Activated T-cell treated with anti-CD3 and anti-CD28 coated beads for 4 hours (primary cell): Measurements from ENCODE around the gene CA6.
"Not testable (repeated sequence)": the region's sequence is repeated elsewhere in the genome, so short reads cannot be mapped to it uniquely, and the experiment has no call there.

Experiments
- DNase-seq: peaks from one replicate; pipeline ENCODE4 v3.0.0-alpha.2; 2020

CA6 gene

GRCh38 chr1:8976338-8976737 is 30.7 kb downstream of the CA6 start:
- DNase-seq: no peak

DNA sequence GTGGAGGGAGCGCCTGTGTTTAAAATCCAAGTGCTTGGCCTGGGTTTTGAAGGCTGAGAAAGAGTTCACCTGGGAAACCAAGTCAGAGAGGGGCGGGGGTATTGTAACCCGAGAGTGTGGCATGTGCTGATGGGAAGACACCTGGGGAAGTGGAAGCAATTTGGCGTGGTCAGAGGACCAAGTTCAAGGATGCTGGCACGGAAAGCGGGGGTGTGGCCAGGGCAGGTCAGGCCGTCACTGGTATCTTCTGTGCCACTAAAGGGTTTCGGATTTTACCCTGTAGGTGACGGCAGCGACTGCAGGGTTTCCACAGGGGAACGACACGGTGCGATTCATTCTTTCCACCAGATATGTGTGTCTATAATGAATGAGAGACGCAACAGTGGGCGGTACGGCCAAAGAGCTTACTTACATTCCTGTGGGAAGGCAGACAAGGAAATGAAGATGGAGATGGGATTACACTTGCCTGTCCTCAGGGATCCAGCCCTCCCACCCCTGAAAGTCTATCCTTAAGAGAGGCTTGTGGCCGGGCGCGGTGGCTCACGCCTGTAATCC is 31.3 kb downstream of the CA6 start:
- no peak for DNase-seq

DNA sequence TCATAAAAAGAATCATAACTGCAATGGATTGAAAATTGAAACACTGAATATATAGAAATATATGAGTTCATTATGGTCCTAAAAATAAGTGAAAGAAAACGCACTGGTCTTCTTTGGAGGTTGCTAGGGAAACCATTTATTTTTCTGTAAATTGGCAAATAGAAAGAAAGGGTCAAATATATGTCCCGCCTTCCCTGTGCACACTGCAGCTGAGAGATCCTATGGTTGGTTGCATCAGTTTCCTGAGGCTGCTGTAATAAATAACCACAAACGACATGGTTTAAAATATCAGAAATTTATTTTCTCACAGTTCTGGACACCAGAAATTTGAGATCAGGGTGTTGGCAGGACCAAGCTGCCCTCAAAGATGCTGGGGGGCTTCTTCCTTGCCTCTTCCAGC is 35.0 kb downstream of the CA6 start:
- DNase-seq: no peak

DNA sequence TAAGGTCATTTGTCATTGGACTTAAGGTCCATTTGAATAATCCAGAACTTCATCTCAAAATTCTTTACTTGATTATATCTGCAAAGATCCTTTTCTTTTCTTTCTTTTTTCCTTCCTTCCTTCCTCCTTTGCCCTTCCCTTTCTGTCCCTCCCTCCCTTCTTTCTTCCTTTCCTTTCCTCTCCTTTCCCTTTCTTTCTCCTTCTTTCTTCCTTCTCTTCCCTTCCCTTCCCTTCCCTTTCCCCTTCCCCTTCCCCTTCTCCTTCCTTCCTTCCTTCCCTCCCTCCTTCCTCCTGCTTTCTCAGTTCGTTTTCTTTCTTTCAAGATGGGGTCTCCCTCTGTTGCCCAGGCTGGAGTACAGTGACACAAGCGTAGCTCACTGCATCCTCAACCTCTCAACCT is 35.5 kb downstream of the CA6 start:
- DNase-seq: no peak

DNA sequence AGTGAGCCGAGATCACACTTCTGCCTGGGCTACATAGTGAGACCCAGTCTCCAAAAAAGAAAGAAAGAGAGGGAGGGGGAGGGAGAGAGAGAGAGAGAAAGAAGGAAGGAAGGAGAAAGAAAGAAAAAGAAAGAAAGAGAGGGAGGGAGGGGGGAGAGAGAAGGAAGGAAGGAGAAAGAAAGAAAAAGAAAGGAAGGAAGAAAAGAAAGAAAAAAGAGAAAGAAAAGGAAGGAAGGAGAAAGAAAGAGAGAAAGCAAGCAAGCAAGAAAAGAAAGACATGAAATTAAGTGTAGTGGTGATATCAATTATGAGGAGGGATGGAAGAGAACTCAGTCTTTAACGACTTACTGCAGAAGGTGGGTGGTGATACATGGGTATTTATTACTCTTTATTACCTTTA is 38.5 kb downstream of the CA6 start:
- DNase-seq: no peak

DNA sequence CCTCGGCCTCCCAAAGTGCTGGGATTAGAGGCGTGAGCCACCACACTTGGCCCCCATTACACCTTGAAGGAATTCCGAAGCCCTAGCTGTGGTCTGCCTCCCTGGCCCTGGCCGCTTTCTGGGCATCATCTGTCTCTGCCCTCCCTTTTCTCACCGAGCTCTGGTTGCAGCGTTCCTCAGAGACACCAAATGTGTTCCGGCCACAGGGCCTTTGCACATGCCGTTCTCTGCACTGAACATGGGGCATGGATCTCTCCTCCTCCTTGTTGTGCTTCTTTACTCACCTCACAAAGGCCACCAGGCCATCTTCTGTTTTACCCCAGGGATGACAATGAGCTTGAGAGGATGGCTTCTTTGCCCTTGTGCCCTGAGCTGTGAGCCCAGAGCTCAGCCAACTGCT is 39.3 kb downstream of the CA6 start:
- DNase-seq: no peak

DNA sequence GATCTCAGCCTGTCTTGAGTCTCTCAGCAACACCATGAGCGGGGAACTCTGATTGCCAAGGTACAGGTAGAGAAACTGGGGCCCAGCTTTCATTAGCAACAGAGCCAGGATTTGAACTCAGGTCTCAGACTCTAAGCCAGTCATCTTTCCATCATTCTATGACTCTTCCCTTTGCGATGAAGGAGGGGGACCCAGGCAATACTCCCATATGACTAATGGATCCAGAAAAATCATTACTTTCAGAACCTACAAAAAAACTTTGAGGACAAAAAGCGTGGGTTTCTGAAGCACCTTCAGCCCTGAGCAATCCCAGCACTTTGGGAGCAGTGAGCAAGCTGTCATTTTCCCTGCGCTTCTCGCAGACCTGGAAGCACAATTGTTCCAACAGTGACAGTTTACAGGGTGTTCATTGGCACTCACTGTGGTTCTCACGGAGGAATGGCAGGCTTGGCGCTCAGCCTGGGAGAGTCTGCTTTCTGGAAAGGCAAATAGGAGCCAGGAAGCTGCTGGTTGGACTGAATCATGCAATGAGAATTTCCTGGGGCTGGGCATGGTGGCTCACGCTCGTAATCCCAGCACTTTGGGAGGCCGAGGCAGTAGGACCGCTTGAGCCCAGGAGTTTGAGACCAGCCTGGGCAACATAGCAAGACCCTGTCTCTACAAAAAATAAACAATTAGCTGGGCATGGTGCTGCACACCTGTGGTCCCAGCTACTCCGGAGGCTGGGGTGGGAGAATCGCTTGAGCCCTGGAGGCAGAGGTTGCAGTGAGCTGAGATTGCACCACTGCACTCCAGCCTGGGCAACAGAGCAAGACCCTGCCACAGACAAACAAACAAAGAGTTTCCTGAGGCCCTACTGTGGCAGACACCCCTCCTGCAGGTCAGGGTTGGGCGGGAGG is 40.5 kb downstream of the CA6 start:
- DNase-seq: no peak

DNA sequence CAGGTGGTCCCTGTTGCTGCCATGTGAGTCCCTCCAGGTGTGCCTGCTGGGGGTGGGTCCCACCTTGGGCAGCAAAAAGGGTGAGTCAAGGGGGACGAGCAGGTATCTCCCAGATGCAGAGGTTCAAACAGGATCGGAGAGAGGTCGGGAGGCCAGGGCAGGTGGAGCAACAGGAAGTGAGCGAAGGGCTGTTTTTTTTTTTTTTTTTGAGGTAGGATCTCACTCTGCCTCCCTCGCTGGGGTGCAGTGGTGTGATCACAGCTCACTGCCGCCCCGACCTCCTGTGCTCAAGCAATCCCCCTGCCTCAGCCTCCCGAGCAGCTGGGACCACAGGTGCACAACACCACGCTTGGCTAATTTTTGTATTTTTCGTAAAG is 41.1 kb downstream of the CA6 start:
- DNase-seq: no peak

DNA sequence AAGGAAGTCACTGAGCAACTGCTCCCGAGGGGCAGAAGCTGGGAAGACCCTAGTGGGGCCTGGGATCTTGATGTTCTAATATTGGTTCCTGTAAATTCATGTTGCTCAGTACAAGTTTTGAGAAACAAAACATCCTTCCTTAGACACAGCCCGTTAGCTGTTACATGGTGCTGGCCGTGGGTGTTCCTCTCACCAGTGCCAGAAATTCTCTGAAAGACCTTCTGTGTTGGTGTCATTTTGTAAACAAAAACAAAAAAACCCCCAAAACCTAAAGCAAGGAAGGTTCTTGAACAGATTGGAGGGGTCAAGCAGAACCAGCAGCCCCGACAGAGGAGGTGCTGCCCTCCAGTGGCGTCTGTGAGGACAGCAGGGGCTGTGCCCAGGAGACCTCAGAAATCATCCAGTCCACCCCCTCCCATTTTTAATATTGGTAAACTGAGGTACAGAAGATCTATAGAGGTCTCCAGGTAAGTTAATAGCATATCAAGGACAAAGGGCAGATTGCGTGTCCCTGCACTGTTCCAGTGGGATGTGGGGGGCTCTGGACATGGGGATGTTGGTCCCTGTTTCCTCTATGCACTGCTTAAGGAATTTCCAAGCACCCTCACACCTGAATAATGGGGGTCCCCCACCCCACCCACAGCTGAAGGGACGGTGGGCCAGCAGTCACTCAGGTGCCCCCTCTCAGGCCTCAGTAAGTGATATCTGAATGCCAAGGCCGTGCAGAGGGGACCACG is 42.4 kb downstream of the CA6 start:
- DNase-seq: peak; percentile 68

GRCh38 chr1:8988618-8988967 is 42.9 kb downstream of the CA6 start:
- DNase-seq: no peak

GRCh38 chr1:8989061-8989460 is 43.4 kb downstream of the CA6 start:
- DNase-seq: no peak

DNA sequence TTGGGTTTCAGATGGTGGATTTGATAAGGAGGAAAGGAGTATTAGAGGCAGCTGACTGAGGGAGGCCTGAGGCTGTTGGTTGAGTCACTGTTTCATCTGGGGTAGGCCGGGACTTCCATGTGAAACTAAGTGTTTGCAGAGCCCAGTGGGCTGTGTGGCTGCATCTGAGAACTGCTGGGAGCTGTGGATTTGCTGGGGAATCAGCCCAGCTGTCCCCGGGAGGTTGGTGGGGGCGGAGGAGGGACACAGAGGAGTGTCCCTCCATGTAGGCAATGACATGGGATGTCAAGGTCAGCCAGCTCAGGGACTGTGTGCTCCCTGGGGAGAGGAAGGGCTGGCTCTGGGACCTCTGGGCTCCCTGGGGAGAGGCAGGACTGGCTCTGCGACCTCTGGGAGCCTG is 44.2 kb downstream of the CA6 start:
- DNase-seq: no peak

DNA sequence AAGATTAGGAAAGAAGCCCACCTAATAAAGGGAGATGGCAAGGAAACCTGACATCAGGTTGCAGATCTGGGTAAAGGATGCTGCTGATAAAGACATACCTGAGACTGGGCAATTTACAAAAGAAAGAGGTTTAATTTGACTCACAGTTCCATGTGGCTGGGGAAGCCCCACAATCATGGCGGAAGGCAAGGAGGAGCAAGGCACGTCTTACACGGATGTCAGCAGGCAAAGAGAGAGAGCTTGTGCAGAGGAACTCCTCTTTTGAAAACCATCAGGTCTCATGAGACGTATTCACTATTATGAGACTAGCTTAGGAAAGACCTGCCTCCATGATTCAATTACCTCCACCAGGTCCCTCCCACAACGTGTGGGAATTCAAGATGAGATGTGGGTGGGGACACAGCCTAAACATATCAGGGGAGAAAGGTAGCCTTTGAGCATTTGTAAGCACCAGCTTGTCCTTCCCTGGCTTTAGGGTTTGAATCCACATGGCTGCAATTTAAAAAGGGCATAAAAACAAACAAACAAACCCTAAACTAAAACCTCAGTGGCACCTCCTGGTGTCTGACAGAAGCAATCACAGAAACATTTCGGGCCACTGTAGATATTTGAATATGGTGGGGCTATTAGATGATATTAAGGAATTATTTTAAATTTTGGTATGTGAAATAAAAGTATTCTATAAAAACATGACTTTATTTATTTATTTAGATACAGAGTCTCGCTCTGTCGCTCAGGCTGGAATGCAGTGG is 47.4 kb downstream of the CA6 start:
- DNase-seq: no peak

DNA sequence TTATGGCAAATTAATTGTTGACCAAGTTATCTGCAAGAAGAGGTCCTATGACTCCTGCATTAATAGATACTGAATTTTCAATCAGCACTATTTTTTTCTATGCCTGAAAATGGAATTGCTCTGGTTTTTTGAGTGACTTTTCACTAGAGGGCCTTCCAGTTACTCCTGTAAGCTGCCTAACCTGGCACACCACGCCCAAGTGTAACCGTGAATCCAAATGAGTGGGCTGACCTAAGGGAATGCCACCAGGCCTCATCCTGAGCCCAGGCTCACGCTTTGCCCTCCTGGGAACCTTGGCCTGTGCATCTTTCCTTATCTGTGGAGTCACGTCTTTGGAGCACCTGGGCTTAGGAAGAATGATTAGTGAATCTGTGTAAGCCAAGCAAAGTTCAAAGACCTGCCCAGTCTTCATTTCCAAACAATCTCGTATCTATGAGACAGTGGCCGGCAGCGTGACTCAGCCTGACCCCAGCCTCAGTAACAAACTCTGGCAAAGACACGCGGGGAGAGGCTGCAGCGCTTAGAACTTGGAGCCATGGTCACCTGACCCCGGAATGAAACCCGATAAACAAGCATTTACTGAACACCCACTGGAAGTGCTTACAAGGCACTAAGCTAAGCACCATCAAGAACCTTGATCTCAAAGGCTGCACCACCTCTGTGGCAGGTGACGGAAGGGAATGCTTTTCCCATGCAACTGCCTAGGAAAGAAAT is 48.5 kb downstream of the CA6 start:
- not testable (repeated sequence) for DNase-seq

DNA sequence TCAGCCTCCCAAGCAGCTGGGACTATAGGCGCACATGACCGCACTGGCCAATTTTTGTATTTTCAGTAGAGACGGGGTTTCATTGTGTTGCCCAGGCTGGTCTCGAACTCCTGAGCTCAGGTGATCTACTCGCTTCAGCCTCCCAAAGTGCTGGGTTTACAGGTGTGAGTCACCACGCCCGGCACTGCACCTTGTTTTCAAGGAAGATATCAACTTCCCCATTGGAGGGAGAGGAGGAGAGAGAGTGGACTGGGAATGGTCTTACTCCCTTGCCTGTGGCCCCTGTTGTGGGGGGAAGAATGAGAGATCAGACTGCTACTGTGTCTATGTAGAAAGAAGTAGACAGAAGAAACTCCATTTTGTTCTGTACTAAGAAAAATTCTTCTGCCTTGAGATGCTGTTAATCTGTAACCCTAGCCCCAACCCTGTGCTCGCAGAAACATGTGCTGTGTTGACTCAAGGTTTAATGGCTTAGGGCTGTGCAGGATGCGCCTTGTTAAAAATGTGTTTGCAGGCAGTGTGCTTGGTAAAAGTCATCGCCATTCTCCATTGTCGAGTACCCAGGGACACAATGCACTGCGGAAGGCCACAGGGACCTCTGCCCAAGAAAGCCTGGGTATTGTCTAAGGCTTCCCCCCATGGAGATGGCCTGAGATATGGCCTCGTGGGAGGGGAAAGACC is 56.0 kb downstream of the CA6 start:
- DNase-seq: not testable (repeated sequence)

- not testable (repeated sequence) for DNase-seq
These were observed 56.5 kb downstream of the CA6 start for GRCh38 chr1:9002215-9002560.

DNA sequence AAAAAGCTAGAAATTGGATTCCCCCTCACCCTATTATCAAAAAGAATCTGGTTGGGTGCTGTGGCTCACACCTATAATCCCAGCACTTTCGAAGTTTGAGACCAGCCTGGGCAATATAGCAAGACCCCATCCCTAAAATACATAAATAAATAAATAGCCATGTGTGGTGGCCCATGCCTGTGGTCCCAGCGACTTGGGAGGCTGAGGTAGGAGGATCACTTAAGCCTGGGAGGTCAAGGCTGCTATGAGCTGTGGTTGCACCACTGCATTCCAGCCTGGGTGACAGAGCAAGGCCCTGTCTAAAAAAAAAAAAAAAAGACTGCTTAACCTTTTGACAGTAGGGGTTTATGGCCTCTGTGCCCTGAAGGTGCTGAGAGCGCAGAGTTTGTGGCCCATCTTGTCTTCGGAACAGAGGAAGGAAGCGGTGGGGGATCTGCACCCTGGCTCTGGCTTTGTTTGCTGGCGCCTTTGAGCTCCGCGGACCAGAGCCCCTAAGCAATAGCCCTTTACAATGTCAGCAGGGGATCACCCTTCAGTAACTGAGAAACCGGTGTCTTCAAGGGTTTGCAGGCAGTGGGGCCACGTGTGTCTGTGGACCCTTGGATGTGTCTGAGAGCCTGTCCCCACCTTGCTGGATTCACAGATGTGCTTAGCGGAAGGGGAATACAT is 58.5 kb downstream of the CA6 start:
- DNase-seq: no peak

GRCh38 chr1:9004700-9005394 is 59.2 kb downstream of the CA6 start:
- DNase-seq: peak; percentile 82

- no peak for DNase-seq
These were observed 59.7 kb downstream of the CA6 start for GRCh38 chr1:9005395-9005708.

- no peak for DNase-seq
These were observed 61.4 kb downstream of the CA6 start for GRCh38 chr1:9006956-9007615.

DNA sequence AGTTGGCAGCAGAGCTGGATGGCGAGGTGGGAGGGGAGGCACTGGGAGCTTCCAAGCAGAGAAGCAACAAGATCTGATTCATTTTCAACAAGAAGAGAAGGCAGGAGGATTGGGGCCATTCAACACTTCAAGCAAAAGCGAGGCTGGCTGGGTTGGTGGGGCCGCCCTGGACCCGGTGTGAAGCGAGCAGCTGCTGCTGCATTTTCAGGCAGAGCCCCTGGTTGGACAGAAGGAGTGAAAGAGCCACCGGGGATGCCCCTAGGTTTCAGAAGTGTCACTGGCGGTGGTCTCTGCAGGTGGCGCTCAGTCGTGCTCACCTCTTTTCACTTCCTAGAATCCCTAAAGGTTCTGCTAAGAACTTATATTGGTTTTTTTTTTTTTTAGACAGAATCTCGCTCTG is 62.6 kb downstream of the CA6 start:
- DNase-seq: no peak
